PC-3 (cell line): ENCODE results near the gene NKD2. TPM values are rescaled to one million over a fixed set of nuclear protein-coding genes. Genes with fewer than 3 reads are reported as not detected.

ENCODE experiments used
- ATAC-seq: fragments of 200-7000 bp; cut with Tn5 transposase; 2 replicates; pipeline ENCODE4 v1.9.1; 2020; ENCODE audit warnings: mild to moderate bottlenecking, moderate library complexity
- BruUV-seq: library from RNA; stranded (reverse); fragments of 400-500 nt; replicated peaks from 2 replicates; lab custom pipeline; 2021; lab: Mats Ljungman, UMichigan
- CTCF ChIA-PET: fragments of 300-600 bp; sonication (Branson Sonifier 250); formaldehyde crosslinking; loops from one replicate; lab custom pipeline; 2022; ENCODE audit warnings: antibody characterized with exemption; lab: Charles Lee
- POLR2A ChIA-PET: fragments of 300-600 bp; sonication (Branson Sonifier 250); formaldehyde crosslinking; loops from one replicate; lab custom pipeline; 2022; ENCODE audit warnings: antibody characterized with exemption; ENCODE audit not compliant: unreplicated experiment; lab: Charles Lee
- DNase-seq: peaks from one replicate; pipeline ENCODE4 v3.0.0-alpha.2; 2015
- H2AFZ ChIP-seq: fragments of 300-600 bp; sonication (generic); 2 replicates; pipeline ENCODE4 v1.6.0; 2016; ENCODE audit warnings: antibody characterized with exemption, low read length
- H3F3A ChIP-seq: fragments of 300-600 bp; sonication (generic); one replicate; pipeline ENCODE4 v1.6.0; 2017; ENCODE audit warnings: antibody characterized with exemption, low read length, control low read depth, mild to moderate bottlenecking; ENCODE audit not compliant: unreplicated experiment
- H3K27ac ChIP-seq: fragments of 300-600 bp; sonication (generic); 2 replicates; pipeline ENCODE4 v1.5.1; 2016; ENCODE audit warnings: mild to moderate bottlenecking, low read length
- H3K27me3 ChIP-seq: fragments of 300-600 bp; sonication (generic); 2 replicates; pipeline ENCODE4 v1.6.1; 2016; ENCODE audit warnings: low read length, mixed read lengths
- H3K36me3 ChIP-seq: fragments of 300-600 bp; sonication (generic); 2 replicates; pipeline ENCODE4 v1.6.1; 2016; ENCODE audit warnings: low read depth, mixed run types, low read length, mixed read lengths
- H3K4me1 ChIP-seq: fragments of 300-600 bp; sonication (generic); 2 replicates; pipeline ENCODE4 v1.5.1; 2016; ENCODE audit warnings: low read length; ENCODE audit not compliant: insufficient read depth
- H3K4me2 ChIP-seq: fragments of 300-600 bp; sonication (generic); 2 replicates; pipeline ENCODE4 v1.6.0; 2016; ENCODE audit warnings: low read length
- H3K4me3 ChIP-seq: fragments of 300-600 bp; sonication (generic); 2 replicates; pipeline ENCODE4 v1.5.1; 2016; ENCODE audit warnings: mild to moderate bottlenecking, low read length, mixed read lengths
- H3K79me2 ChIP-seq: fragments of 300-600 bp; sonication (generic); 2 replicates; pipeline ENCODE4 v1.6.1; 2017; ENCODE audit warnings: low read length, mixed read lengths
- H3K9ac ChIP-seq: fragments of 300-600 bp; sonication (generic); 2 replicates; pipeline ENCODE4 v1.6.0; 2016; ENCODE audit warnings: mild to moderate bottlenecking, low read length
- H3K9me2 ChIP-seq: fragments of 300-600 bp; sonication (generic); replicated peaks from 2 replicates; pipeline ENCODE4 v1.6.1; 2016; ENCODE audit warnings: mixed run types, low read length, mixed read lengths
- H3K9me3 ChIP-seq: fragments of 300-600 bp; sonication (generic); 2 replicates; pipeline ENCODE4 v1.6.1; 2016; ENCODE audit warnings: low read length, mixed read lengths
- H4K20me1 ChIP-seq: fragments of 300-600 bp; sonication (generic); 2 replicates; pipeline ENCODE4 v1.6.1; 2016; ENCODE audit warnings: low read length, mixed read lengths
- CTCF ChIP-seq: fragments of 300-600 bp; sonication (generic); conservative IDR thresholded peaks from 2 replicates; pipeline ENCODE4 v1.5.1; 2017; ENCODE audit warnings: antibody characterized with exemption, low read depth, mild to moderate bottlenecking, low read length
- EZH2 ChIP-seq: fragments of 300-600 bp; sonication (generic); IDR thresholded peaks from one replicate; pipeline ENCODE4 v1.6.1; 2017; ENCODE audit warnings: antibody characterized with exemption, mild to moderate bottlenecking, low read length; ENCODE audit not compliant: unreplicated experiment
- EZH2phosphoT487 ChIP-seq: fragments of 300-600 bp; sonication (generic); IDR thresholded peaks from 2 replicates; pipeline ENCODE4 v1.6.1; 2018; ENCODE audit warnings: mild to moderate bottlenecking, antibody characterized with exemption, low read length, borderline replicate concordance
- intact Hi-C: fragments of 100-400 bp; cut with micrococcal nuclease; formaldehyde crosslinking; loops from 2 replicates; pipeline ENCODE4 v1.9.0; 2023
- total RNA-seq: library from RNA; depleted of rRNA; stranded (reverse); fragments of >200 nt; gene quantifications from 2 replicates; pipeline ENCODE4 v1.2.3, GENCODE V29; 2014

The NKD2 gene
- total RNA-seq, 1 experiment from 2014 or later: 1.6 TPM

DNA sequence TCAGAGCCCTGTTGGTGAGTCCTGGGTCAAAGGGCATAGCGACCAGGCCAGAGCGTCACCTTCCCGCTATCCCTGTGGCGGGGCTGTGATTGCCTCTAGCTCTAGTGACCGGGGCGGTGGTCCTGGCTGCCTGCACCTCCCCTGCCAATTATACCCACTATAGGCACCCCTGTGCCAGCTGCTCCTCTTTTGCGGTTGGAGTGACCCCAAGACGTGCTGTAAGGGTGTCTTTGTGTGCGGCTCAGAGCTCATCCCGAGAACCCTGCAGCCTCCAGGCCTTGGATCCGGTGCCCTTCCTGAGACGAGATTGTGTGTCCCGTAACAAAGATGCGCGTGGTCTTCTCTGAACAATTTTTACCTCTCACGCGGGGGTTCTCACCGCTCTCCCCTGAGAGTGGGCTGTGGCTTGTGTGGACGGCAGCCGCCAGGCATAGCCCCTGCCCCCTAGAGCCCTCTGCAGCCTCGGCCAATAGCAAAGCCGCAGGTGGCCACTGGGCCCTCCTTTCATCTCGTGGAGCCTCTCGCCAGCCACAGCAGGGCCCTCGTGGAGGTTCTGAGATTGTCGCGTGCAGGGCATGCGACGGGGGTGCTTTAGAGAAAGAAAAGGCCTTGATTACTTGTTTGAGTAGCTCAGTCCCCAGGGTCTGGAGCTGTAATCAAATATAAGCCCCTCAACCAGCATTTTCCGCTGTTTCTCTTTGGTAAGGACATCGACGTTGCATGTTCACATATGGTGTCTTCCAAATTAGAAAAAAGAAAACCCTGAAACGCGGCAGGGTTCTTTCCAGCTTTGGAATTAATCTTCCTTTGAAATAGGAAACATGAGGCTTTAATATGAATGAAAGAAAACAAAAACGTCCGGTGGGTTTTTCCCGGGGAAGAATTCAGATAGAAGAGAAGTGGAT, 10.7 kb downstream of the NKD2 start:
- Histone ChIP-seq H3K9me2 (no peaks in the 10 kb centered on the region), H3K27ac (no peak overlapping the region), H3K27me3 (no peaks in the 10 kb centered on the region), H3K36me3 (no peaks in the 10 kb centered on the region), H3K4me3 (no peak overlapping the region), H3F3A (no peaks in the 10 kb centered on the region), H3K9me3 (no peaks in the 10 kb centered on the region), H3K9ac (no peak overlapping the region), H2AFZ (no peak overlapping the region), H4K20me1 (no peaks in the 10 kb centered on the region), H3K79me2 (no peaks in the 10 kb centered on the region), H3K4me1 (no peaks in the 10 kb centered on the region), H3K4me2 (no peak overlapping the region)
- intact Hi-C loops: no loop called here
- ATAC-seq (no peak), DNase-seq (no peak)
- no peak for TF ChIP-seq EZH2phosphoT487
- TF ChIP-seq EZH2: no peak
- no peak for TF ChIP-seq CTCF
- POLR2A ChIA-PET: no interaction called here
- no TSS peak for BruUV-seq
- CTCF ChIA-PET: interaction anchor here (0.6 kb wide), 1 partner anchor 302 kb away, joined by 3 read pairs; no protein-coding TSS in a partner anchor

DNA sequence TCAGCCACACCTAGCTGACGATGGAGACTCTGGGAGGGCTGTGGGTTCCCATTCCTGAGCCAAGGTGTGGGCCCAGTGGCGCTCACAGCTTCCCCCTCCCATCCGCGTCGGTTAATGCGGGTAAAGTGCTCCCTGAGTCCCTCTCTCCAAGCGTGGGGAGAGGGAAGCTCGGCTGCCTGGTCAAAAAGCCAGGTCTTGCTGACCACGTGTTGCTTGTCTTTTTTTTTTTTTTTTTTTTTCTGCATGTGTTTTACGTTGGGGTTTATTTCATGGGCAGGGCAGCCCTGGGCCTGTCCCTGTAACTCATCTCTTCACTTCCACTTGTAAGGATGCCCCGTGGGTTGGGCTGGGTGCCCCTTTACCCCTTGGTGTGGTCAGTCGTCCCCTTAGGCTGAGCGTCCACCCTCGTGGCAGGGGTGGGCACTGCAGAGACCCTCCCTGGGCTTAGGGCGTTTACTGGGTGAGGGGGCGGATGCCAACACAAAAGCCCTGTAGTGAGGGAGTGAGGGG, 11.9 kb downstream of the NKD2 start:
- Histone ChIP-seq H3K9me2 (no peaks in the 10 kb centered on the region), H3K4me3 (no peak overlapping the region), H3F3A (no peaks in the 10 kb centered on the region), H2AFZ (no peak overlapping the region), H3K4me2 (no peak overlapping the region), H4K20me1 (no peaks in the 10 kb centered on the region), H3K79me2 (no peaks in the 10 kb centered on the region), H3K27ac (no peak overlapping the region), H3K36me3 (no peaks in the 10 kb centered on the region), H3K9me3 (no peaks in the 10 kb centered on the region), H3K27me3 (no peaks in the 10 kb centered on the region), H3K9ac (no peak overlapping the region), H3K4me1 (no peaks in the 10 kb centered on the region)
- DNase-seq (no peak), ATAC-seq (no peak)
- TF ChIP-seq EZH2 (no peak), CTCF (no peak)
- BruUV-seq: no TSS peak
- POLR2A ChIA-PET: no interaction called here
- intact Hi-C loops: no loop called here
- CTCF ChIA-PET: interaction anchor here (0.6 to 0.7 kb wide), 2 partner anchors 86 to 304 kb away, joined by 3 read pairs; no protein-coding TSS in a partner anchor
